ENCODE measurements around the gene CDH23. TPM values are rescaled to one million over a fixed set of nuclear protein-coding genes. Genes with fewer than 3 reads are reported as not detected.

CDH23 gene
- total and polyA plus RNA-seq, 2 donors from 2014 or later: 1.1 to 6.4 TPM

GRCh38 chr10:71694039-71694501 lies 297.4 kb downstream of the CDH23 start:
- Histone ChIP-seq H3K4me3 (ENCODE audit: low read length in 3 of 3) (no peak overlapping the region), H3K27ac (ENCODE audit: low read depth in 2 of 2, low read length in 2 of 2) (no peak overlapping the region), H3K9ac (ENCODE audit: low read length in 3 of 3) (no peak overlapping the region), H3K4me1 (ENCODE audit: control insufficient read depth in 2 of 3, insufficient read depth in 2 of 3, low read depth in 1 of 3, low read length in 3 of 3) (peaks cover 0 to 14% (median 4%) of the 10 kb centered on the region in 3 donors), H3K9me3 (ENCODE audit: control insufficient read depth in 2 of 3, insufficient read depth in 1 of 3, low read length in 3 of 3) (peaks cover 0 to 4% (median 0%) of the 10 kb centered on the region in 3 donors), H3K36me3 (ENCODE audit: control insufficient read depth in 2 of 3, insufficient read depth in 3 of 3, low read length in 3 of 3) (no peaks in the 10 kb centered on the region), H3K27me3 (ENCODE audit: control insufficient read depth, insufficient read depth, low read length) (no peaks in the 10 kb centered on the region)
- TF ChIP-seq CTCF (IDR thresholded peaks at IDR 0.05; ENCODE audit: borderline replicate concordance, extremely low read depth, insufficient read depth): no peak
- DNase-seq (no peak), FAIRE-seq (no peak)
- intact Hi-C loops (cut with DNase I): no loop called here

GRCh38 chr10:71694567-71694968 lies 297.8 kb downstream of the CDH23 start:
- FAIRE-seq (no peak), DNase-seq (no peak)
- Histone ChIP-seq H3K9ac (ENCODE audit: low read length in 3 of 3) (no peak overlapping the region), H3K4me3 (ENCODE audit: low read length in 3 of 3) (no peak overlapping the region), H3K27ac (ENCODE audit: low read depth in 2 of 2, low read length in 2 of 2) (no peak overlapping the region), H3K9me3 (ENCODE audit: control insufficient read depth in 2 of 3, insufficient read depth in 1 of 3, low read length in 3 of 3) (peaks cover 0 to 4% (median 0%) of the 10 kb centered on the region in 3 donors), H3K36me3 (ENCODE audit: control insufficient read depth in 2 of 3, insufficient read depth in 3 of 3, low read length in 3 of 3) (no peaks in the 10 kb centered on the region), H3K27me3 (ENCODE audit: control insufficient read depth, insufficient read depth, low read length) (no peaks in the 10 kb centered on the region), H3K4me1 (ENCODE audit: control insufficient read depth in 2 of 3, insufficient read depth in 2 of 3, low read depth in 1 of 3, low read length in 3 of 3) (peaks cover 0 to 14% (median 4%) of the 10 kb centered on the region in 3 donors)
- intact Hi-C loops (cut with DNase I): no loop called here
- TF ChIP-seq CTCF (IDR thresholded peaks at IDR 0.05; ENCODE audit: borderline replicate concordance, extremely low read depth, insufficient read depth): no peak

- DNase-seq (no peak), FAIRE-seq (no peak)
- TF ChIP-seq CTCF (IDR thresholded peaks at IDR 0.05; ENCODE audit: borderline replicate concordance, extremely low read depth, insufficient read depth): no peak
- no peak overlapping the region for H3K9ac ChIP-seq (ENCODE audit: low read length in 3 of 3)
- no peak overlapping the region for H3K4me3 ChIP-seq (ENCODE audit: low read length in 3 of 3)
- H3K27me3 ChIP-seq (ENCODE audit: control insufficient read depth, insufficient read depth, low read length): no peaks in the 10 kb centered on the region
- peaks cover 0 to 14% (median 4%) of the 10 kb centered on the region in 3 donors for H3K4me1 ChIP-seq (ENCODE audit: control insufficient read depth in 2 of 3, insufficient read depth in 2 of 3, low read depth in 1 of 3, low read length in 3 of 3)
- no peak overlapping the region for H3K27ac ChIP-seq (ENCODE audit: low read depth in 2 of 2, low read length in 2 of 2)
- no peaks in the 10 kb centered on the region for H3K36me3 ChIP-seq (ENCODE audit: control insufficient read depth in 2 of 3, insufficient read depth in 3 of 3, low read length in 3 of 3)
- H3K9me3 ChIP-seq (ENCODE audit: control insufficient read depth in 2 of 3, insufficient read depth in 1 of 3, low read length in 3 of 3): peaks cover 0 to 4% (median 0%) of the 10 kb centered on the region in 3 donors
- intact Hi-C loops (cut with DNase I): no loop called here
Measured at GRCh38 chr10:71695502-71696476, 299.1 kb downstream of the CDH23 start.

Measured in kidney (tissue), 14 donors.